GM19035 (cell line): ENCODE results near the gene DNAJC5.
"Not testable (repeated sequence)": the region's sequence is repeated elsewhere in the genome, so short reads cannot be mapped to it uniquely, and the experiment has no call there.

ENCODE experiments used
- ATAC-seq: cut with Tn5 transposase; IDR thresholded peaks from one replicate; pipeline ENCODE4 v1.9.1; 2021; ENCODE audit not compliant: unreplicated experiment

The DNAJC5 gene

DNA sequence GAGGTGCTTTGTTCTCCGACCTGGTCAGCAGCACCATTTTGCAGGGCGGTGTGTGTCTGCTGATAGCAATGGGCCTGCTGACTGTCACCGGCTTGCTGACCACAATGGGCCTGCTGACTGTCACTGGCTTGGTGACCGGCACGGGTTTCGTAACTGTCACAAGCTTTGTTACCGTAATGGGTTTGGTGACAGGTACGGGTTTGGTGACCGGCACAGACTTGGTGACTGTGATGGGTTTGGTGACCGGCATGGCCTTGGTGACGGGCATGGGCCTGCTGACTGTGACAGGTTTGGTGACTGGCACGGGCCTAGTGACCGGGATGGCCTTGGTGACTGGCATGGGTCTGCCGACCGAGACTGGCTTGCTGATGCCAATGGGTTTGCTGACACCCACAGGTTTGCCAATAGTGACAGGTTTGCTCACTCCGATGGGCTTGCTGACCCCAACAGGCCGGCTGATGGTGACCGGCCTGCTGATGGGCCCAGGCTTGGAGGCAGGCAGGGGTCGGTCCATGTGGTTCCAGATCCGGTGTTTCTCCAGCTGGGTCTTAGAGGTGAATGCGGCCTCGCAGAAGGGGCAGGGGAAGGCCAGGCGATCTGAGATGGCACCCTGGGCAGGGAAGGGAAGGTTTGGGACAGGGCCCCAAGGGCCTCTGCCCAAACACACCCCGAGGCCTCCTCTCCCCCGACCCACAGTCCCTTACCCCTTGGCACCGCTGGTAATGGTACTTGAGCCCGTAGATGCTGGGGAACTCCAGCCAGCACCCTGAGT, 71.4 kb downstream of the DNAJC5 start:
- no peak for ATAC-seq

- ATAC-seq: no peak
These were observed 72.0 kb downstream of the DNAJC5 start for GRCh38 chr20:63966944-63967322.

DNA sequence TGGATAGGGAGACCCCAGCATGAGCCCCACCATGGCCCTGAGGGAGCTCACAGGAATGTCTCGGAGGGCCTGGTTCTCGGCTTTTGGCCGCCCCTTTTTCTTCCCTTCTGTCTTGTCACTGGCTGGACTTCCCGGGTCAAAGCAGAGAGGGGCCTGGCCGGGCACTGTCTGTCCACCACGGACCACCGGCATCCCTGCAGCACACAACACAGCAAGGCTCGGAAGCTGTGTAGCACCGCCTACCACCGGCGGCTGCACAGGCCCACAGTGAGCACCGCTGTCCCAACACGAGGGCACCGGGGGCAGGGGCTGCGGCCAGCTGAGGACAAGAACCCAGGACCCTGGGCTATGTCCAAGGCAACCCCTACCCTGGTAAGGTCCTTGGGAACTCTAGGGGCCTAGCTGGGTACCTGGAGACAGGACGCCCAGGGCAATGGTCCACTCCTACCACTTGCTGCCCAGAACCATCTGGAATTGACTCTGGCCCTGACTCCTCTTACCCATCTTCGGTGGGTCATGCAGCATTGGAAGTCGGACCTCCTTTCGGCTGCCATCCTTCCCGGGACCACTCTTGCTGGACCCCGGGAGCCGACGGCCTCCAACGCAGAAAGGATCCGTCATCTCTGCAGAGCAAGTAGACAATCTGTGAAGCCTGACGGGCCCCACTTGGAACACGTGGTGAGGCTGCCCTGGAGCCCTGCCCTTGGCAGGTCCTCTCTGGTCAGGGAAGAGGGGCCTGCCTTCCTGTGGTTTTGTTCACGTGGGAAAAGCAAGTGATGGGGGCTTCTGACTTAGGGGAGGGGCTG, 72.6 kb downstream of the DNAJC5 start:
- no peak for ATAC-seq

DNA sequence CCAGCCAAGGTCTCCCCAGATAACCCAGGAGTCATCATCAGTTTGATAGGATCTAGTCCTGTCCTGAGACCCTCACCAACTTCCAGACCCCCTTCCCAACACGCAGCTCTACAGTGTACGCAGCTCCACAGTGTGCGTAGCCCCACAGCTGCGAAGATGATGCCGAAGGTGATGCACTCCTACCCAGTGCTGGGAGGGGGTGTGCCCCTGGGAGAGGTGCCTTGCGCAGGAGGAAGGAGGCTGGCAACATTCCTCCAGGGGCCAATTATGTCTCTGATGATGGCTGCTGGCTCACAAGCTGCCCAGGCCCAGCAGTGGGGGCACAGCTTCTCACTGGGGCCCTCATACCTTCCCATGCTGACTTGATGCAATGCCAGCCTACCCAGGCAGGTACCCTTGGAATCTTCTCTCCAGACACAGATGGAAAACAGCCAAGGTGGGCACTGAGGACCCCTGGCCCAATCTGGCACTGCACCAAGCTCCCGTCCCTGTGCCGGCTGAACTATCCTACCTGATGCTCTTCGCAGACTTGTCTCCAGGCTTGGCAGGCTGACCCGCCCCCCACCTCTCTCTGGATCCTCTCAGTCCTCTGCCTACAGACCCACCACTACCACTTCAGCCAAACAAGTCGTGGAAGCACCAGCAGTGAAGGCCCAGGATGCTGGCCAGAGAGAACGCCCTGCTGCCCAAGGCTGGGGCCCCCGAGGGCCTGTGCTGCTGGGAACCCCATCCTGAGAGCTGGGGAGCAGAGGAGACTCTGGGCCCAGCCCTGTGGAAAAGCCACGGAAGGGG, 73.4 kb downstream of the DNAJC5 start:
- ATAC-seq: no peak

DNA sequence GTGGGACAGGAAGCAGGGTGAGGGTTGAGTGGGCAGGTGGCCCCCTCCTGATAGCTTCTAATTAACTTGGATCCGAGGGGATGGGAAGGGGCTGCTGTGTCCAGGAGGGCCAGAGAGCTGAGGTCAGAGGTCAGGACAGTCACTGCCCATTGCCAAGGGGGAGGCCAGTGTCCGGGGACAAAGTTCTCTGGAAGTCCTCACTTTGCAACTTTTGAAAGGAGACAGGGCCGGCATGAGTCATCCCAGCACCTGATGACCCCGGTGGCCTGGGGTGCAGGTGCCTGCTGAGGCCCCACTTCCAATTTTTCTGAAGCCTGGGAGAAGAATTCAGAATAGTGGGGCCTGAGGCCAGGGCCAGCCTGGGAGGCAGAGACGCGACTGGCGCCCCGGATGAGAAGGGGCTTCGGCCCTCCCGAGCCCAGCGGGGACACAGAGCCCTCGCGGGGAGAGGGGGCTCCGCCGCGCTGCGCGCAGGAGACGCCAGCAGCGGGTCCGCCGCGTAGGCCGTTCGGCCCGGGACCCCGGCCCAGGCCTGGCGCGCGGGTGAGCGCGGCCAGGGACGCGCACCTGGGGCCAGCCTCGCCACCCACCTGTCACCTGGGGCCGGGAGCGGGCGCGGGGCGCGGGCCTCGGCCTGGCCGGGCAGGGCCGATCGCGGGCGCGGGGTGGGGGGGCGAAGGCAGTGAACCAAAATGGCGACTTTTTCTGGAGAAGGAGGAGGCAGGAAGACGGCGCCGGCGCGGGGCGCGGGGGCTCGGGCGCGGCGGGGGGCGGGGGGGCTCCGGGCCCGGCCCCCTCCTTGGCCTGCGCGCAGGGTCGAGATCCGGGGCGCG, 74.2 kb downstream of the DNAJC5 start:
- no peak for ATAC-seq

- ATAC-seq: no peak
These were observed 75.2 kb downstream of the DNAJC5 start, which contains the start of gene ZNF512B for GRCh38 chr20:63969838-63970713. Gene ZNF512B, minus strand, starts transcription at chr20:63969930. Its CDS starts 1,980 bp downstream, at chr20:63967950.

DNA sequence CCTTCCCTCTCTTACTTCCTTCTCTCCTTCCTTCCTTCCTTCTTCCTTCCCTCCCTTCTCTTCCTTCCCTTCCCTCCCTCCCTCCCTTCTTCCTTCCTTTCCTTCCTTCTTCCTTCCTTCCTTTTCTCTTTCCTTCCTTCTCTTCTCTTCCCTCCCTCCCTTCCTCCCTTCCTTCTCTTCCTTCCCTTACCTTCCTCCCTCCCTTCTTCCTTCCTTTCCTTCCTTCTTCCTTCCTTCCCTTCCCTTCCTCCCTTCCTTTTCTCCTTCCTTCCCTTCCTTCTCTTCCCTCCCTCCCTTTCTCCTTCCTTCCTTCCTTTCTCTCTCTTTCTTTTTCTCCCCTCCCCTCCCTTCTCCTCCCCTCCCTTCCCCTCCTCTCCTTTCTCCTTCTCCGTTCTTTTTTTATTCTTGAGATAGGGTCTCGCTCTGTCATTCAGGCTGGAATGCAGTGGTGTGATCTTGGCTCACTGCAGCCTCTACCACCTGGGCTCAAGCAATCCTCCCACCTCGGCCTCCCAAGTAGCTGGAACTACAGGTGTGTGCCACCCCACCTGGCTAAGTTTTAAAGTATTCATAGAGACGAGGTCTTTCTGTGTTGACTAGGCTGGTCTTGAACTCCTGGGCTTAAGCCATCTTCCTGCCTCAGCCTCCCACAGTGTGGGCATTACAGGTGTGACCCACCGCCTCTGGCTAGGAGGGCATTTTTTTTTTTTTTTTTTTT, 75.9 kb downstream of the DNAJC5 start:
- no peak for ATAC-seq

DNA sequence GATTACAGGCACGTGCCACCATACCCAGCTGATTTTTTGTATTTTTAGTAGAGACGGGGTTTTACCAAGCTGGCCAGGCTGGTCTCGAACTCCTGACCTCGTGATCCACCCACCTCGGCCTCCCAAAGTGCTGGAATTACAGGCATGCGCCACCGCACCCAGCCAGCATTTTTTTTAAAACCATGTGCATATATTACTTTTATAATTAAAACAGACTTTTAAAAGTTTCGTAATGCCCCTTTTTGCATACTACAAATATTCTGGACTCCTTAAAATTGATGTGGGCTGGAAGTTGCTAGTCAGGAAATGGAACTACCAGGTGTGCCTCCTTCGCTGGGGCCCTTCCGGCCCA, 77.0 kb downstream of the DNAJC5 start:
- not testable (repeated sequence) for ATAC-seq

DNA sequence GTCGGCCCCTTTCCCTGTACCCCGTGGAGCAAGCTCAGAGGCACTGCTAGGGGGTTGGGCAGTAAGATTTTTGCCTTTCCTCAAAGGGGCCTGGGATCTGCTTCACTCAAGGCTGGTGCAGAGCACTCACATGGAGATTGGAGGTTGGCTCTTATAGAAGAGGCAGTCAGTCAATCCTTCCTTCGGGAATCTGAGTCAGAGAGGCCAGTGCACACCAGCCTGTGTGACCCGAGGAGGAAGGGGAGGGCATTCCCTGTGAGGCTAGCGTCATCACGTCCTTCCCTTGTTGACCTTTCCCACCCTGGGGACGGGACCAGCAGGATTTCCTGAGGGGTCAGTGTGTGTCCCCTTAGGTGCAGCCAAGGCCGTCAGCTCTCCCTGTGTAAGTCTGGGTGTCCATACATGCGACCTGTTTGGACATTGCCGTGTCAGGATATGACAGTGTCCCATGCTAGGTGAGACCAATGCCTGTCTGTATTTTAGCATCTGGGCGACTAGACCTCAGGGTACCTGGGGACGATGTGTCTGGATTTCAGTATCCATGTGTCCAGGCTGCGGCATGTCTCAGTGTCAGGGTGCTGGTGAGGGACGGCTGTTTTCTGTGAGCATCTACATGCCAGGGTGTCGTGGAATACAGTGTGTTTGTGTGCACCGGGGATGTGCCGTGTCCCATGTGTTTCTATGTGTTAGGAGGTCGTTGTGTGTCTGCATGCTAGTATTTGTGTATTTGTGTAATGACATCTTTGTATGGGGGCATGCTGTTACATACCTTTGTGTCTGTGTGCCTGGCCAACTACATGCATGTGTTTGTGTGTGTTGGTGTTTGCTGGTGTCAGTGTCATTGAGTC, 77.6 kb downstream of the DNAJC5 start:
- no peak for ATAC-seq

DNA sequence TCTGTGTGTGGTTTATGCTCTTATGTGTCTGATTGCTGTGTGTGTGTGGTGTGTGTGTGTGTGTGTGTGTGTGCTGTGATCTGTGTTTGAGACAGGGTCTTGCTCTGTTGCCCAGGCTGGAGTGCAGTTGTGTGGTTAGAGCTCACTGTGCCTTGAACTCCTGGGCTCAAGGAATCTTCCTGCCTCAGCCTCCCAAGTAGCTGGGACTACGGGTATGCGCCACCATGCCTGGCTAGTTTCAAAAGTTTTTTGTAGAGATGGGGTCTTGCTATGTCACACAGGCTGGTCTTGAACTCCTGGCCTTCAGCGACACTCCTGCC, 78.2 kb downstream of the DNAJC5 start:
- no peak for ATAC-seq

DNA sequence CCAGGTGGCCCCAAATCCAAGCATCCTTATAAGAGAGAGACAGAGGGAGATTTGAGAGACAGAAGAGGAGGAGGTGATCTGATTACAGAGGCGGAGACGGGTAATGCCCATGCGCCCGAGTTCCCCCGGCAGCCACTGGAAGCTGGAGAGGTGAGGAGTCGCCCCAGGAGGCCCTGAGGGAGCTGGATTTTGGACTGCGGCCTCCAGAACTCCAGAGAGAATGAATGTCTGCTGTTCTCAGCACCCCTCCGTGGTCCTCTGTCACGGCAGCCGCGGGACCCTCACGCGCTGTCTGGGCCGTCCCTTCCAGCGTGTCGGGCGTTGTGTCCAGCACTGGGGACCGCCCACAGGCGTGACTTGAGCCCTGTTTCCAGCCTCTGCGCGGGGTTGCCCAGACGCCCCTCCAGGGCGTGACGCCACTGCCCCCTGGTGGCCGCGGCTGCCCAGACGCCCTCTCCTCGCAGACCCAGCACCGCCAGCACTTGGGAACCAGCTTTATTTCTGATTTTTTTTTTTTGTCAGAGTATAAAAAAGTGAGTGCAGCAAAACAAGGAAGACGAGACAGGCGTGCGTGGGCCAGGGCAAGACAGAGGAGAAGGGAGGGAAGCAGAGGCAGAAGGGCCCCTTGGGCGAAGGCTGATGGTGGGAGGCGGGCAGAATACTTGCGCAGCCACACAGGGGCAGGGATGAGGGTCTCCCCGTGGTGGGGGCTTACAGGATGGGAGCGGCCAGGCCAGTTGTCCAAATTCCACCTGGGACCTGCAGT, 78.9 kb downstream of the DNAJC5 start:
- peak; percentile 37 for ATAC-seq

- ATAC-seq: no peak
These were observed 79.7 kb downstream of the DNAJC5 start for GRCh38 chr20:63974402-63975200.

DNA sequence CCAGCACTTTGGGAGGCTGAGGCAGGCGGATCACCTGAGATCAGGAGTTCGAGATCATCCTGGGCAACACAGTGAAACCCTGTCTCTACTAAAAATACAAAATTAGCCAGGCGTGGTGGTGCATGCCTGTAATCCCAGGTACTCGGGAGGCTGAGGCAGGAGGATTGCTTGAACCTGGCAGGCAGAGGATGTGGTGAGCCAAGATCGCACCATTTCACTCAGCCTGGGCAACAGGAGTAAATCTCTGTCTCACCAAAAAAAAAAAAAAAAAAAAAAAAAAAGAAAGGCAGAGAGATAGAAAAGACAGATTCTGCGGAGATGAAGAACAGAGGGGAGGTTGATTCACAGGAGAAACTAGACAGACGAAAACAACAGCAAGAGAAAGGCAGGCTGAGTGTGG, 81.6 kb downstream of the DNAJC5 start:
- not testable (repeated sequence) for ATAC-seq

- ATAC-seq: no peak
These were observed 82.2 kb downstream of the DNAJC5 start for GRCh38 chr20:63976980-63977738.

- ATAC-seq: no peak
These were observed 82.9 kb downstream of the DNAJC5 start for GRCh38 chr20:63977739-63978276.
